GM21529 (cell line): Measurements from ENCODE around the gene KPNA1.

Source experiments
- ATAC-seq: cut with Tn5 transposase; IDR thresholded peaks from one replicate; pipeline ENCODE4 v1.9.1; 2021; ENCODE audit not compliant: unreplicated experiment

Gene KPNA1

DNA sequence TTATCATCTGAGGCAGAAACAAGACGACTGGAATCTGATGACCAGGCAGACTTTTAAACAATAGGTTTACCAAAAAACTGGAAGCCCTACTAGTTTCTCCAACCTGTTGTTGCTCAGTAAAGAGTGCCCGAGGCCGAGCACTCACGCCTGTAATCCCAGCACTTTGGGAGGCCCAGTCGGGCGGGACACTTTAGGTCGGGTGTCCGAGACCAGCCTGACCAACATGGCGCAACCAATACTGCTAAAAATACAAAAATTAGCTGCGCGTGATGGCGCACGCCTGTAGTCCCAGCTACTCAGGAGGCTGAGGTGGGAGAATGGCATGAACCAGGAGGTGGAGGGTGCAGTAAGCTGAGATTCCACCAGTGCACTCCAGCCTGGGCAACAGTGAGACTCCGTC lies 97.8 kb downstream of the KPNA1 start:
- no peak for ATAC-seq

DNA sequence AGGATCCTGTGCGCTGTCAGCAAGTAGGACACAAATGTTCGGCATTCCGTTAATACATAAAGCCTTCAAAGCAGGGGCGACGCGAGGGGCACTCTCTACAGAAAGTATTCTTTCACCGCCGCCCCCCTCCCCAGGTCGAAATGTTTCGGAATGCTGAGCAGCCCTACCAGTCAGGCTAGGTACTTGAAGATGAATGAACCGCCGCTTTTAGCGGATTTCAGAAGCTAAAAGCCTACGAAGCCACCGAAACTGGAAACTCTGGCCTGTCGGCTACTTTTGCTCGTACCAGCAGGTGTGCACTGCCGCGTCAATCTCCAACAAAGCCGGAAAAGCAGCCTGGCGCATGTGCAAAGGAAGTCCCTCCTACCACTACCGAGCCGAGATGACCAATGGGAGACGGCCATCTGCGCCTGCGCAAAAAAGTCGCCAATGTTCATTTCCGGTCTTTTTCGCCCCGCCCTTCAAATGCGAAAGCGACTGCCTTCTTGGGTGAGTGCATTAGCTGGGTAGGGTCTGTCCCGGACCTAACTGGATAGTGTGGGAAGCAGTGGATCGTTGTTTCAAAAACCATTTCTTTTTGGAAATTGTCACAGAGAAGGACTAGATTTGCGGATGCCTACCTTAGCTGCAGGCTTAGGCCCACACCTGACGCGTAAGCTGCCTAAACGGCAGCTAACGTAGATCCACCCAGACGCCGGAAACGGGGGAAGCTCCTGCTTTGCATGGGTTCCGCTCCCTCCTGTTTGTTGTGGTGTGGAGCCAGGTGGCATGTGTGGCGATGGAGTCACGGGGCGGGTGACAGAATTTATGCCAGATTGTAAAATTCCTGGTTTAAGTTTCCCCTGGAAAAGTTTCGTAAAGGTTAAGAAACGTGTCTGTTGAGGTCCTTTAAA lies 98.7 kb downstream of the KPNA1 start, which contains the start of gene WDR5B:
Gene WDR5B (minus strand): TSS at position 301 of the 893 bp plus-strand sequence. CDS start 534 bp downstream, outside the sequence.
- peak; percentile 81 for ATAC-seq

- peak; percentile 64 for ATAC-seq
These were observed 99.5 kb downstream of the KPNA1 start for GRCh38 chr3:122415104-122415744.

DNA sequence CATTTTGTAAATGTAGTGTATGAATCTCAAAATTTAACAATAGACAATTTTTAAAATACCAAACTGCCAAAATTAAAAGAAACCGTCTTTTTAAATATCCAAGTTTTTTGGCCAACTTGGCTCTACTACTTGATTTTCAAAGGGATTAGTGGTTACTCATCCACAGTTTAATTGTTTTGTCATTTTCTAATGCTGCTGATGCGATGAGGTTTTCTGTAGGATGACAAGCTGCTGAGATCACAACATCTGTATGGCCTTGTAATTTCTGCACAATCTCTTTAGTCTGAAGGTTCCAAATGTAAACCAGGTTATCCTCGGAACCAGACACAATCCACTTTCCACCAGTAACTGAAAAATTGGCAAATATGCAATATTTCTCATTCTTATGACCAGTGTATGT lies 100.3 kb downstream of the KPNA1 start:
- no peak for ATAC-seq

DNA sequence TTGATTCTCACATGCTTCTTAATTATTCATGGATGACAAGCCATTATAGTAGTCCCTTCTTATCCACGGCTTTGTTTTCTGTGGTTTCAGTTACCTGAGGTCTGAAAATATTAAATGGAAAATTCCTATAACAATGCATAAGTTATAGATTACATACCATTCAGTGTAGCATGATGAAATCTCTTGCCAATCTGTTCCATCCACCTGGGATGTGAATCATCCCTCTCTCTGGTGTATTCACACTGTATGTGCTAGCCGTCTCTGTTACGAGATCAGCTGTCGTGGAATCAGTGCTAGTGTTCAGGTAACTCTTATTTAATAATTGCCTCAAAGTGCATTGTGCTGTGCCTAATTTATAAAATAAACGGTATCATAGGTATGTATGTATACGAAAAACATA lies 104.1 kb downstream of the KPNA1 start:
- ATAC-seq: no peak

- ATAC-seq: no peak
These were observed 104.6 kb downstream of the KPNA1 start for GRCh38 chr3:122410111-122410510.

- ATAC-seq: no peak
These were observed 105.3 kb downstream of the KPNA1 start for GRCh38 chr3:122409446-122409845.

- ATAC-seq: no peak
These were observed 106.8 kb downstream of the KPNA1 start for GRCh38 chr3:122407946-122408345.

- peak; percentile 46 for ATAC-seq
These were observed 108.5 kb downstream of the KPNA1 start for GRCh38 chr3:122406198-122406597.

DNA sequence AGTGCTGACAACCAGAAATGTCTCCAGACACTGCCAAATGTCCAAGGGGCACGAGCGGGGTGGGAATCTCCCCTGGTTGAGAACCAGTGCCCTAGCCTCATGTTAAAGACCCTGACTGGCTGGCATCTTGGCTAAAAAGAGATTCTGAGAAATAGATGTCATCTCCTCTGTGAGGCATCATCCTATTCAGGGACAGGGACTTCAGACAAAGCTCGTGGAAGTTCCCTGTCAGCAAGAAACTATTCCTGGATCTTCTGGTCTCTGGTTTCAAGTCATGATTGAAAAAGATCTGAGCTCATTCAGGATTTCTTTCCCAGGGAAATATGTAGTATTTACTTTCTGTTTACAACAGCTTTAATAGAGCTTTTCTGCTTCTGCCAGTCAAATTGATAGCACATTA lies 109.7 kb downstream of the KPNA1 start:
- ATAC-seq: no peak

DNA sequence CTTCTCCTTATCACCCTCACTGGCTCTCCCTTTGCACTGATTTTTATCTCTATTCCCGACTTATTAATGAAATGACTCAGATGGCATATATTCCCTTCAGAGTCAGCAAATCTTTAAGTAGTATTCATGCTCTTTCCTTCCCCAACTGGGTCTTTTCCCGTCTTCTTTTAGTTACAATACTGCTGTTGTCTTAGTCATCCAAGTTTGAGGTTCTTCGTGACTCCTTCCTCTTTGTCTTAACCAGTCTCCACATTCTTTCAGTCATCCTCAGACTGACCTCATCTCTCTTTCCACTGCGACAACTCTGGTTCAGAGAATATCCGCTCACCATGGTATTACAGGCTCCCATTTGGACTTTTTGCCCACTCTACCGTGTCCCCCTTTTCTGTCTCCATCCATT lies 111.2 kb downstream of the KPNA1 start:
- no peak for ATAC-seq

DNA sequence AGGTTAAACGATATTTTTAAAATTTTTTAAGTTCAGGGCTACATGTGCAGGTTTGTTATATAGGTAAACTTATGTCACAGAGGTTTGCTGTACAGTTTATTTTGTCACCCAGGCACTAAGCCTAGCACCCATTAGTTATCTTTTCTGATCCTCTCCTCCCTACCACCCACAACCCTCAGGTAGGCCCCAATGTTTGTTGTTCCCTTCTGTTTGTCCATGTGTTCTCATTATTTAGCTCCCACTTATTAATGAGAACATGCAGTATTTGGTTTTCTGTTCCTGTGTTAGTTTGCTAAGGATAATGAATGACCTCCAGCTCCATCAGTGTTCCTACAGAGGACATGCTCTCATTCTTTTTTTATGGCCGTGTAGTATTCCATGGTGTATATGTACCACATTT lies 115.8 kb downstream of the KPNA1 start:
- ATAC-seq: no peak

DNA sequence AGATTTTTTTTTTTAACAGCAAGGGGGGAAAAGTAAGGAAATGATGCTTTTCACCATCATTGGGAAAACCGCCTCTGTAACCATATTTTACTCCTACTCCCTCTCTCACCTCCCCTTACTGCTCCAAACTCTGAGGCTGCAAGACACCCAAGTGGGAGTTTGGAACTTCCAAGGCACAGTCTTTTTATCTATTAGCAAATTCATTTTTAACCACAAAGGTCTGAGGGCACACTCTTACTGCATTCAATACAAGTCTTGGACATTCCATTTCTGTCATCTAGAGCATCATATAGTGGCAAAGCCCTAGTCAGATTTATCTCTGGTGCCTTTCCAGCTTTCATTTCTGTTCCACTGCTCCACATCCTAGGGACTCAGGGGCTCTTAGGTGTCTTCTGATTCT lies 117.5 kb downstream of the KPNA1 start:
- ATAC-seq: no peak

- no peak for ATAC-seq
These were observed 118.2 kb downstream of the KPNA1 start for GRCh38 chr3:122396511-122396910.

GRCh38 chr3:122395582-122395981 lies 119.2 kb downstream of the KPNA1 start:
- ATAC-seq: no peak

- ATAC-seq: no peak
These were observed 120.6 kb downstream of the KPNA1 start for GRCh38 chr3:122394173-122394572.

- ATAC-seq: no peak
These were observed 121.6 kb downstream of the KPNA1 start for GRCh38 chr3:122392868-122393844.

DNA sequence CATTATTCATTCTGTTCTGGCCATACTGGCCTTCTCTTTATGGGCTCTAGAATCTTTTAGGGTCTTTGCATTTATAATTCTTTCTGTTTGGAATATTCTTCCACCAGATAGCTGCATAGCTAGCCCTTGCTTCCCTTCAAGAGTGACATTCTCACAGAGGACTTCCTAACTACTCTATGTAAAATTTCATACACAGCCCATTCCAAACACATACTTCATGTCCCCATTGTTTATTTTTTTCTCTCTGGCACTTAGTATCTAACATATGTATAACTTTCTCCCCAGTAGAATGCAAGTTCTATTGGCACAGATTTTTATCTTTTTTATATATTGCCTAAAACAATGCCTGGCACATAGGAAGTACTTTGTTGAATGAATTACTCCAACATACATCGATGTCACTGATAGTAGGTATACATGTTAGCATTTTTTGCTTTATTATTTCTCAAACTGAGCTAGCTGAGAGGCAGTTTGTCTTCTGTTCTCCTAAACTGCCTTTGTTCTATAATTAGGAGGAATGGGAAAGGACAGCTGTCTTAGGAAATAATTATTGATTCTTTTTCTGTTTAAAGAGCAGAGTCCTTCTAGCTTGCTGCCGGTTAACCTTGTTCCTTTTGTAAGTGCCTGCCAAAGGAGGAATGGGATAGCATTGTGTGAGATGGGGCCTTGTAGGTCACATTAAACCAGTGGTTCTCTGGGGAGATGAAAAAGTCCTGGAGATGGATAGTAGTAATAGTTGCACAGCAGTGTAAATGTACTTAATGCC lies 122.9 kb downstream of the KPNA1 start:
- no peak for ATAC-seq

- no peak for ATAC-seq
These were observed 124.1 kb downstream of the KPNA1 start for GRCh38 chr3:122390665-122391064.

GRCh38 chr3:122389892-122390291 lies 124.8 kb downstream of the KPNA1 start:
- no peak for ATAC-seq
